Pulmonary artery endothelial cell (primary cell): ENCODE data around the gene PCSK2. TPM values are rescaled to one million over a fixed set of nuclear protein-coding genes. Genes with fewer than 3 reads are reported as not detected.

Experiments used
- DNase-seq: peaks from one replicate; pipeline ENCODE4 v3.0.0-alpha.2; 2011; ENCODE audit warnings: low read depth, low spot score
- total RNA-seq: library from RNA; depleted of rRNA; stranded (reverse); fragments of >200 nt; gene quantifications from 2 replicates; pipeline ENCODE4 v1.2.3, GENCODE V29; 2014

PCSK2 gene
- total RNA-seq, 1 donor from 2014 or later, result not detected

GRCh38 chr20:17327185-17328148 is 100.6 kb downstream of the PCSK2 start:
- no peak for DNase-seq

- no peak for DNase-seq
These were observed 108.1 kb downstream of the PCSK2 start for GRCh38 chr20:17334932-17335331.

- DNase-seq, result no peak
These were observed 112.2 kb downstream of the PCSK2 start for GRCh38 chr20:17339000-17339399.

GRCh38 chr20:17343091-17343490 is 116.3 kb downstream of the PCSK2 start:
- no peak for DNase-seq

- DNase-seq, result no peak
These were observed 117.0 kb downstream of the PCSK2 start for GRCh38 chr20:17343656-17344452.

GRCh38 chr20:17344790-17345189 is 118.0 kb downstream of the PCSK2 start:
- no peak for DNase-seq

- no peak for DNase-seq
These were observed 118.5 kb downstream of the PCSK2 start for GRCh38 chr20:17345321-17345720.

GRCh38 chr20:17350321-17350720 is 123.5 kb downstream of the PCSK2 start:
- DNase-seq, result no peak

- DNase-seq, result no peak
These were observed 130.4 kb downstream of the PCSK2 start for GRCh38 chr20:17357238-17357637.

- no peak for DNase-seq
These were observed 132.0 kb downstream of the PCSK2 start for GRCh38 chr20:17358854-17359253.

GRCh38 chr20:17364681-17365080 is 137.8 kb downstream of the PCSK2 start:
- DNase-seq, result no peak

GRCh38 chr20:17365831-17366230 is 139.0 kb downstream of the PCSK2 start:
- no peak for DNase-seq

- no peak for DNase-seq
These were observed 142.7 kb downstream of the PCSK2 start for GRCh38 chr20:17369506-17369905.

GRCh38 chr20:17372806-17373440 is 146.1 kb downstream of the PCSK2 start:
- no peak for DNase-seq

GRCh38 chr20:17374086-17374485 is 147.2 kb downstream of the PCSK2 start:
- no peak for DNase-seq

GRCh38 chr20:17376031-17376430 is 149.2 kb downstream of the PCSK2 start:
- DNase-seq, result no peak

GRCh38 chr20:17377231-17377630 is 150.4 kb downstream of the PCSK2 start:
- DNase-seq, result no peak

GRCh38 chr20:17379651-17380050 is 152.8 kb downstream of the PCSK2 start:
- no peak for DNase-seq

- no peak for DNase-seq
These were observed 154.0 kb downstream of the PCSK2 start for GRCh38 chr20:17380801-17381200.

- no peak for DNase-seq
These were observed 154.9 kb downstream of the PCSK2 start for GRCh38 chr20:17381724-17382123.

- no peak for DNase-seq
These were observed 159.0 kb downstream of the PCSK2 start for GRCh38 chr20:17385798-17386197.

GRCh38 chr20:17390655-17391054 is 163.8 kb downstream of the PCSK2 start:
- no peak for DNase-seq
